HG03045 (cell line): ENCODE measurements around the gene MINPP1.

Source experiments
- ATAC-seq: cut with Tn5 transposase; IDR thresholded peaks from one replicate; pipeline ENCODE4 v1.9.1; 2021; ENCODE audit warnings: mild to moderate bottlenecking, moderate library complexity; ENCODE audit not compliant: unreplicated experiment

The MINPP1 gene

DNA sequence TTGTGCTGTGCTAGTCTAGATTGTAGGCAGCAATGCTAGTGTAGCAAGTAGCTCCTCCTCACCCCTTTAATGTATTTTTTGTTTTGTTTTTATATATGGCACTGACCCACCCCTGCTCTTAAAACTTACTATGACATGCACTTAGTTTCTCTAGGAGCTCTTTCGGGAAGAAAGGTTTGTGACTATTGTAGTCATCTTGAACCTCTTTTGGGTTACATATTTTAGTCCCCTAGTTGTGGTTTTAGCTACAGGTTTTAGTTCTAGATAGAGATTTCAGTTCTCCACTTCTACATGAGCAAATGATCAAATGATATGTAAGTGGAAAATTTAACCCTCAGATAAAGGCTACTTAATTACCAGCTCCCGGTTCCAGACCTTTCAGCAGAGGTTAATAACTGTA is 14.9 kb downstream of the MINPP1 start:
- ATAC-seq = no peak

DNA sequence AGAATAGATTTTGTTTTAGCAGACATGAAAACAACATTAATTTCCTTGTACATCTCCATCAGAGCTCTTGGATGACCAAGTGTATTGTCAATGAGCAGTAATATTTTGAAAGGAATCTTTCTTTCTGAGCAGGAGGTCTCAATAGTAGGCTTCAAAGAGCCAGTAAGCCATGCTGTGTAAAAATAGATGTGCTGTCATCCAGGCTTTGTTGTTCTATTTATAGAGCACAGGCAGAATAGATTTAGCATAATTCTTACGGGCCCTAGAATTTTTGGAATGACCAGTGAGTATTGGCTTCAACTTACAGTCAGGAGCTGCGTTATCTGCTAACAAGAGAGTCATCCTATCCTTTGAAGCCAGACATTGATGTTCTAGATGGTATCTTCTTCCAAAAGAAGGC is 19.0 kb downstream of the MINPP1 start:
- no peak for ATAC-seq

DNA sequence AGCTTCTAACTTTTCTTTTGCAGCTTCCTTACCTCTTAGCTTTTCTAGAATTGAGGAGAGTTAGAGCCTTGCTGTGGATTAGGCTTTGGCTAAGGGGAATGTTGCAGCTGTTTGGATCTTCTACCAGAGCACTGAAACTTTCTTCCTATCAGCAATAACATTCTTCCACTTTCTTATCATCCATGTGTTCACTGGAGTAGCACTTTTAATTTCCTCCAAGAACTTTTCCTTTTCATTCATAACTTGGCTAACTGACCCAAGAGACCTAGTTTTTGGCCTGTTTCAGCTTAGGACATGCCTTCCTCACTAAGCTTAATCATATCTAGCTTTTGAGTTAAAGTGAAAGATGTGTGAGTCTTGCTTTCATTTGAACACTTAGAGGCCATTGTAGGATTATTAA is 19.6 kb downstream of the MINPP1 start:
- ATAC-seq = no peak

DNA sequence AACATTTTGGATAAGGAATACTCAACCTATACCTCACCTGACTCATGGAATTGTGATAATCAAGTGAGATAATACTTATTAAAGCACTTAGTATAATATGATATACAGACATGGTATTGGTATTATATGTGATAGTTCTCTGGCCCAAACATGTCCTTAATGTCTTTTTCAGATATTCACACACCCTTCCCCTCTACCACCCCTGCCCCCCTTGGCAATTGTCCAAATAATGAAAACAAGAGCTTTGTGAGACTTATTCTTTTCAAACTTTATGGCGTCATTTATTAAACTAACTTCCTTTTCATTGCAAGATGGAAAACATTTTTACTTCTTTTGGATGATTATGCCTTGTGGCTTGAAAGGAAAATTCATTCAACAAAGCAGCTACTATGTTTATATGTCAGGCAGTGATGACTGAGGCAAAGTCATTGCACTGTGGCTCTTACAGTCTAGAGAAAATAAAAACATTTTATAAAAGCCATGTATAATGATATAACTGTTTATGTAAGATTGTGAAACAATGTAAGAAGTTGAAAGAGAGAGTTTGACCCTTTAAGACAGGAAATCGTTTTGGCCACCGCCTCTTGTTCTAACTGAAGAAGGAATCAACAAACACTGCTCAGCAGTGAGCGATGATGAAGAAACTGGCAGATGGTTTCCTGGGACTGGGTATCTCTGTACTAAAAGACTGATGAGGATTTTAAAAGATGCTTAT is 27.4 kb downstream of the MINPP1 start:
- ATAC-seq = no peak

DNA sequence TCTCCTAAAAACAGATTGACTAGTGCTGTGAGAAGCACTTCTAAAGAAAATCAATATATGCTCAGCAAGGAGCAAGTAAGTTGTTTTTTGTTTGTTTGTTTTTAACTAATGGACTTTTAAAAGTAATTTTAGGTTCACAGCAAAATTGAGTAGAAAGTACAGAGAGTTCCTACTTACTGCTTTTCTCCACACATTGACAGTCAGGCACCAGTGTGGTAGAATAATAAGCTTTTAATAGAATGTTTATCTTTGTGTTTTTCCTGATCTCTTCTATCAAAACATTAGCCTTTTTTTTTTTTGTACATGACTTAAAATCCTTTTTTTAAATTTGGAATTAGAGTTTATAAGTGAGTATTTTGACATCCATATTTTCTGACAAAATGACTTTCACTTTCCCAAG is 28.0 kb downstream of the MINPP1 start:
- ATAC-seq = no peak

DNA sequence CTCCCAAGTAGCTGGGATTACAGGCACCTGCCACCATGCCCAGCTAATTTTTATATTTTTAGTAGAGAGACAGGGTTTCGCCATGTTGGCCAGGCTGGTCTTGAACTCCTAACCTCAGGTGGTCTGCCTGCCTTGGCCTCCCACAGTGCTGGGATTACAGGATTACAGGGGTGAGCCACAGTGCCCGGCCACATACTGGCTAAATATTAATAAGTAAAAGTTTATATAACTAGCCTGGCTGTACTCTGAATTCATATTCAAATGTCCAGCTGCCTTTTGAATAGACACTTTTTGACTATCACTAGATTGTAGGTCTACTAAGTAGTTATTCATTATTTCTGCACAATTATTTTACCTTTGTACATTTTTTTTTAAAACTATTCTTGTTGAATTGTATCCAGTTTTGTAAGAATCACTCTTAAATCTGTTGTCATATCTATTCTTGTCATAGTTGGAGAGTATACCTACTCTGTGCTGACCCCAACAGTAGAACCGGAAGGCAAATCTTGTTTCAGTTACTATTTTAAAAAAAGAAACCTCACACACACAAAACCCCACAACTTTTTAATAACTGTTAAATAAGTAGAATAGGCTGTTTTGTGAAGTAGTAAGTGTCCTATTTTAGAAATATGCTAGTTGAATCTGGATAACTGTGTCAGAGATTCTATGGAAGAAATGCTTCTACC is 29.6 kb downstream of the MINPP1 start:
- ATAC-seq = no peak

DNA sequence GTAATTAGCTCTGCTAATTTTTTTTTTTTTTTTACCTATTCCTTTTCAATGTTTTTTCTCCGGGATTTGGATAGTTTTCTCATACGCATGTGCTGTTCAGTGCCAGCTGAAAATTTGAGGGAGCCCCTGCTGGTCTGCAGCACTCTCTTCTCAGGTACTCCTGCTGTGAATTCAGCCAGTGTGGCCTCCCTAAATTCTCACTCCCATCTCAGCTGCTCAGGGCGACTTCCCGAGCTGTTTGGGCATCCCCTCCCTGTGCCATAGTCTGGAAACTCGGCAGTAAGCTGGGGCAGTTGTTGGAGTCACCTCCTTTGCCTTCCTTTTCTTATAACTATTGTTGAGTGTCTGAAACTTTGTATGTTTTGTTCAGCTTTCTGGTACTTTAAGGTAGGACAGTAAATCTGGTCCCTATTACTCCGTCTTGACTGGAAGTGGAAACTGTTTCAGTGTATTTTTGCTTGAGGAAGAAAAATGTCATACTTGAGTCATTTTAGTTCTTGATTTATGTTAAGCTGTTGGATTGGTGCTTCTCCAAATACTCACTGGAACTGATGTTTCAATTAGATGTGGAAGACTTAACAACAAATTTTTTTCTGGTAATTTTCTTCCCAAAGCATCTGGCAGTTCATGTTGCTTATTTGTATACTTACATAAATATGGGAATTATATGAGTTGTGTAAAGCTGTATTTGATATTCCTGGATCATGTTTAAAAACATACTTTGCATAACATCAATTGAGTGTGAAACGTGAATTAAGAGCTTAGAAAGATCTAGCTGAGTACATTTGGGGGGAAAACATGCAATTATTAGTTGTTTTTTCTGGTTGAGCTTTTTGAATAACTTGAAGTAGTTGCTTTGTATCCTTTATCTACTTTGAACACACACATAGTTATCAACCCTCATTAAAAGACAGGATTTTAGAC is 33.7 kb downstream of the MINPP1 start:
- ATAC-seq = no peak

DNA sequence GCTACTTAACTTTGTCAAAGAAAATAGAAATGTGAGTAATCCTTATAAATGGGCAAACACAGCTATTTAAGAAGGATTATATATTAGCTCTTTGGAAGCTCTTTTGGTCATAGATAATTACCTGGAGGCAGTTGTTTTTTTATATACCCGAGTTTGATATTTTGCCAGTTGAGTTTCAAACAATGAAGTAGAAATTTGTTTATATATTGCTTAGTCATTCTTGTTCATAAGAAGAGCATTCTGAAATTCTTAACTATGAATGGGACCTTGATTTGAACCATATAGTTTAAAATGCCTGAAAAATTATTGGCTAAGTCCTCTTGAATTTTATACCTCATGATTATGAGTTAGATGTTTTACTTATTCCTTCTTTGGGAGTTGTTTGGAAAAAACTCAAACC is 36.4 kb downstream of the MINPP1 start:
- ATAC-seq = no peak

DNA sequence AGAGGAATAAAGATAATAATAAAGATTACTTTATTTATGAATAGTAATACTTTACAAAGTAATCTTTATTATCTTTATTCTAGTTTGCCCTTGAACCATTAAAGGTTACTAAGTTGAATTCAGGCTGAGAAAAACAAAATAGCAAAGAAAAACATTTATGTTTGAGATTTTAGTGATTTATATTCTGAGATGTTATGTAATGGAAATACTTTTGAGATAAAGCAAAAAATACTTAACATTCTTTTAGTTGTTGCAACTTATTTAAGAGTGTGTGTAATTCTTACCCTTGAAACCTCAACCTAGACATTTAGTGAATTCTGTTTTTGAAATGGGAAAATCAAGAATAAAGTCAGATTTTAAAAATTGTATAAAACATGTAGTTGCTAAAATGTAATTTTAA is 40.0 kb downstream of the MINPP1 start:
- ATAC-seq = no peak

DNA sequence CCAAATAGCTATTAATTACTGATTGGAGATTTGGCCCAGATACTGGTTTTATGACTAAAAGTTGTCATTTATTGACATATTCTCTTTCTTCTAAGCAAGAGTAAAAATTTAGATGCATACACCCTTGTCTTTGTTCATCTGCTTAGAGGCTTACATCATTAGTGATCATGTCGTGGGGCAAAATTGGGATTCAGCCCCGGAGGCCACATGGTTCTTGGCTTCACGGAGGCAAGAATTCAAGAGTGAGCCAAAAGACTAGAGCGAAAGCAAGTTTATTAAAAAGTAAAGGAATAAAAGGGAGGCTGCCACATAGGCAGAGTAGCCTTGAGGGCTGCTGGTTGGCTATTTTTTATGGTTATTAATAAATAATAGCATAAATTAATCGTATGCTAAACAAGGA is 41.1 kb downstream of the MINPP1 start:
- no peak for ATAC-seq

DNA sequence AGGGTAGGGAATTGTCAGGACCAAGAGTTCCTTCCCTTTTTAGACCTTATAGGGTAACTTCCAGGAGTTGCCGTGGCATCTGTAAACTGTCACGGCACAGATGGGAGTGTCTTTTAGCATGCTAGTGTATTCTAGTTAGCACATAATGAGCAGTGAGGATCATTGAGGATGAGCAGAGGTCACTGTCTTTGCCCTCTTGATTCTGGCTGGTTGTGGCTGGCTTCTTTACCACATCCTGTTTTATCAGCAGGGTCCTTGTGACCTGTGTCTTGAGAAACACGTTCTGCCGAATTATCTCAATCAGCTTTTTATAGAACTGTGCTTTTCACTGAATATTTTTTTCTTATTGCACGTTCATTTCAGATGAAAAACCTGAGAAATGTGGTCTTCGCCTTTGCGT is 41.5 kb downstream of the MINPP1 start:
- ATAC-seq = no peak

DNA sequence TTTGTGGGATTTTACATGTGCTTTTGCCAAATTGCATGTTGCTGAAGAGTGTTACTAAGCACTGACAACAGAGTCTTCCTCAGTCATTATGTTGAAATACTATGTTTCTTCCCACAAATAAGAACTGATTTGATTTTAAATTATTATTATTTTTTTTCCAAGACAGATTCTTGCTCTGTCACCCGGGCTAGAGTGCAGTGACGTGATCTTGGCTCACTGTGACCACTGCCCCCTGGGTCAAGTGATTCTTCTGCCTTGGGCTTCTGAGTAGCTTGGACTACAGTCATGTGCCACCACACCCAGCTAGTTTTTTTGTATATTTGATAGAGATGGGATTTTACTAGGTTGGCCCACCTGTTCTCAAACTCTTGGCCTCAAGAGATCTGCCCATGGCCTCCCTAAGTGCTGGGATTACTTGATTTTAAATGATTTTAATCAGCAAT is 42.3 kb downstream of the MINPP1 start:
- ATAC-seq = no peak

DNA sequence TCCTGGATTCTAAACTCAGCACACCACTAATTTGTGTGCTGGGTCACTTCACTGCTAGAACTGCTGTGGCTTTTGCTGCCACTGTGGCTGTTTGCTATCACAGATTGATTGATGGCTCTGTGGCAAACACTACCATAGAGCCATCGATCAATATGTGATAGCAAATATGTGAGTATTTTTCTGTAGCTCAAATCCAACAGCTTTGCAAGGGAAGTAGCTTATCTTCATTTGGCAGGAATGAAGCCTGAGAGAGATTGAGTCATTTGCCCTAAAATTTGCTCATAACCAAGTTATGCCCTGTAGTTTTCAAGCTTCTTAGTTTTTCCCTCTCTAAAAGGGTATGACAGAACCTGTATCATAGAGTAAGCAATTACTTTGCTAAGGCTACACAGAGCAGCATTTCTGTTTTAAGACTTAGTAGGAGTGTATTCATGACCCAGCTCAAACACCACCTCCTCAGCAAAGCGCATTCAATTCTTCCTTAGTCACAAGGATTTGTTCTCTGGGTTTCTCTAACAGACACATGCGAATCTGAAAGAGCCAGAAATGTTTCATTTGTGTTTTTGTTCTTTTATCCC is 43.1 kb downstream of the MINPP1 start:
- no peak for ATAC-seq

DNA sequence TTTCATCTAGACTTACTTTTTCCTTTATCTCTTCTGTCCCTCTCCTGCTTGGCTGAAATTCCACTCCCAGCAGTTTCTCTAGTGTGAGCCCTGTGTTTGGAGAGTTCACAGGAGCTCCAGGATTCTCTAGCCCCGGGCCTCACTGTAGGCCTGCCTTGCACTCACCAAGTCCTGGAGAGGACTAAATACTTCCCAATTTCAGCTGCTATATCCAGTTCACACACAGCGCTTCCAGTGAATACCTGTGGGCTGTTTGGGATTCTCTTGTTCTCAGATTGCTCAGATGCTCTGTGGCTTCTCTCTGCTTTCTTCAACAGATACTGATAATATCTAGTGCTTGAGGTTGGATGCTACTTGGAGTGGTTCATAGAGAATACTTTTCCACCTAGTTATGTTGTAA is 46.0 kb downstream of the MINPP1 start:
- no peak for ATAC-seq

DNA sequence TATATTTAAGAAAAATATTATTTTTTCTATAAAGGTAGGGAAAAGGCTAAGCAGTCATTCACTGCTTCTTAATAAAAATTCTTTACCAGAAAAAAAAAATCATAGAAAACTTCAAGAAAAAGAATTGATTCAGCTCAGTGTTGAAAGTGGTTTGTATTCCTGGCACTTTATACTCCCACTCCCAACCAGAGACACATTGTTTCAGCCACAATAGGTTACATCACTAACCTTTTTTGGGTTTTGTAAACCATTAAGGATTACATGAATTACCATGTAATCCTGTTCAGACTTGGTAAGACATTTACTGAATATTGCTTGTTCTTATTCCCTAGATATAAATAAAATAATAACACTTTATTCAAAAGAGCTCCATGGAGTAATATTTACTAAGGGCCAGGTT is 46.6 kb downstream of the MINPP1 start:
- no peak for ATAC-seq

DNA sequence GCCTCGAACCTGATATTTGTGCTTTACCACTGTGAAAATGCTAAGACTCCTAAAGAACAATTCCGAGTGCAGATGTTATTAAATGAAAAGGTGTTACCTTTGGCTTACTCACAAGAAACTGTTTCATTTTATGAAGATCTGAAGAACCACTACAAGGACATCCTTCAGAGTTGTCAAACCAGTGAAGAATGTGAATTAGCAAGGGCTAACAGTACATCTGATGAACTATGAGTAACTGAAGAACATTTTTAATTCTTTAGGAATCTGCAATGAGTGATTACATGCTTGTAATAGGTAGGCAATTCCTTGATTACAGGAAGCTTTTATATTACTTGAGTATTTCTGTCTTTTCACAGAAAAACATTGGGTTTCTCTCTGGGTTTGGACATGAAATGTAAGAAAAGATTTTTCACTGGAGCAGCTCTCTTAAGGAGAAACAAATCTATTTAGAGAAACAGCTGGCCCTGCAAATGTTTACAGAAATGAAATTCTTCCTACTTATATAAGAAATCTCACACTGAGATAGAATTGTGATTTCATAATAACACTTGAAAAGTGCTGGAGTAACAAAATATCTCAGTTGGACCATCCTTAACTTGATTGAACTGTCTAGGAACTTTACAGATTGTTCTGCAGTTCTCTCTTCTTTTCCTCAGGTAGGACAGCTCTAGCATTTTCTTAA is 47.7 kb downstream of the MINPP1 start:
- ATAC-seq = no peak

DNA sequence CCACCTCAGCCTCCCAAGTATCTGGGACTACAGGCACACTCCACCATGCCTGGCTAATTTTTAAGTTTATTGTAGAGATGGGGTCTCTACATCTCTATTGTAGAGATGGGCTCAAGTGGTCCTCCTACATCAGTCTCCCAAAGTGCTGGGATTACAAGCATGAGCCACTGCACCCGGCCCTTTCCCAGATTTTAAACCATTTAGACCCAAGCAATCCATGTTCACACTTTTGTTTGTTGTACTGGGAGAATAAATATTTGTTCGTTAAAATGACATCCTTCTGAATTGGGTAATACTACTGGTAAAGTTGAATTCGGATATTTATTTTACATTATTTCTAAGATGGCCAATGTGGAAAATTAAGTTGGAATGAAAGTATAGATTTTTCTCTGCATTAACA is 52.7 kb downstream of the MINPP1 start:
- no peak for ATAC-seq

DNA sequence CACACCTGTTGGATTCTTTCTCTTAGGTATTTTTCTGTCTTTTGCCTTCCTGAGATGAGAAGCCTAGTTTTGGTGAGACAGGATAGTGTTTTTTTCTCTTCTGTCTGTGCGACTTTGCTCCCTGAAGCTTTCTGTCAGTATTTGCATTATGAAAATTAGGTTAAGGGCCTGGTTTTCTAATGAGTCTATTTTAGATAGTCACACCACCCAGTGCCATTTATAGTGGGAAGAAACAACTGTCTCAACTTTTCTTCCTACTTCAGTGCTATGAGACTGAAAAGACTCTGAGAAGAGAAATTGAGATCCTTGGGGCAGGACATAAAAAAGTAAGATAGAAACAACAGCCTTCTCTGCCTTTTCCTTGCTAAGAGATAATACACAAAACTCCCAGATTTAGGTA is 53.6 kb downstream of the MINPP1 start:
- no peak for ATAC-seq

DNA sequence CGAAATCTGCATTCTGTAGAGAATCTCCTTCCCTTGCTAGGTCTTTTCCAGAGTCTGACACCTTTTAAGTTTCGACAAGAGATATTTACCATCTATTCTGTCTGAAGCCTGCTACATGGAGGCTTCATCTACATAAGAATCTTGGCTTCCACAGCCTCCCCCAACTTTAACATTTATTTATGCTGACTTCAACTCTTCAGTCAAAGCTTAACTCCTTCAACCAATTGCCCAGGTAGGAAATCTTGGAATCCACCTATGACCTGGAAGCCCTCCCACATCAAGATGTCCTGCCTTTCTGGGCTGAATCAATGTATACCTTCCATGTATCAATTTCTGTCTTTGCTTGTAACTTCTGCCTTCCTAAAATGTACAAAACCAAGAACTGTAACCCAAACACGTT is 54.7 kb downstream of the MINPP1 start:
- no peak for ATAC-seq

DNA sequence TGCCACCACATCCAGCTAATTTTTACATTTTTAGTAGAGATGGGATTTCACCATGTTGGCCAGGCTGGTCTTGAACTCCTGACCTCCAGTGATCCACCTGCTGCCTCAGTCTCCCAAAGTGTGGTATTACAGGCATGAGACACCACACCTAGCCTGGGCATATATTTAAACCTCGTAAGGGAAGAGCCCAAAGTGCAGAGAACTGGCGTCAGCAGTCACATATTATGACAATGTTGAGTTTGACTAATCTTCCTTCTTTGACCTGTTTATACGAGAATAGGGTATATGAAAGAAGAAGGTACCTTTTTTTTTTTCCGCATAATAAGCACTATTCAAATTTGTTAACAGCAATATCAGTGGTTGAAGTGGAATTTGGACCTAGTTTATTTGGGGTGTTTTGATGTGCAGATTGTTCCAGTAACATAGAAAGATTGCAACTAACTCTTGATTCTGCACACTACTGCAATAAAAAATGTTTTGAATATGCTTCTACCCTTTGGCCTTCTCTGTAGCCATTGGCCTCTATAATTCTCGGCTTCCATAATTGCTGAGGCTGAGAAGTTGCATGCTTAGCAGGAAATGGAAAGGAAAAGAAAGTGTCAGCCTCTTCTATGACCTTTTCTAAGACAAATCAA is 55.9 kb downstream of the MINPP1 start:
- ATAC-seq = no peak
